GM12878 (cell line): ENCODE results near the gene IFIT1.

ENCODE experiments used
- BRCA1 ChIP-seq: IDR thresholded peaks from 2 replicates; pipeline ENCODE4 v1.6.1; 2011; ENCODE audit warnings: low read depth, low read length, improper control_type of control experiment
- CHD4 ChIP-seq: fragments of 200-600 bp; sonication (generic); IDR thresholded peaks from 2 replicates; pipeline ENCODE4 v1.6.1; 2016; ENCODE audit warnings: mild to moderate bottlenecking
- EP300 ChIP-seq, 2 experiments: fragments of 150-350 bp in 1 of 2; IDR thresholded peaks; 2 replicates each; pipeline ENCODE4 v1.6.1; 2011 to 2012; ENCODE audit warnings: low read depth in 2 of 2, low read length in 2 of 2, borderline replicate concordance in 1 of 2, improper control_type of control experiment in 1 of 2, inconsistent platforms in 1 of 2; ENCODE audit not compliant: control insufficient read depth in 1 of 2
- EZH2 ChIP-seq: IDR thresholded peaks from 2 replicates; pipeline ENCODE4 v1.6.1; 2012; ENCODE audit warnings: low read depth, mild to moderate bottlenecking, control low read depth, inconsistent platforms, low read length, borderline replicate concordance; ENCODE audit not compliant: control insufficient read depth
- NR2C1 ChIP-seq: fragments of 450-650 bp; IDR thresholded peaks from 2 replicates; pipeline ENCODE4 v1.6.1; 2017; ENCODE audit warnings: antibody characterized with exemption, mild to moderate bottlenecking, moderate library complexity
- REST ChIP-seq: IDR thresholded peaks from 2 replicates; pipeline ENCODE4 v1.6.1; 2012; ENCODE audit warnings: mild to moderate bottlenecking, low read depth, low read length
- SP1 ChIP-seq: IDR thresholded peaks from one replicate; pipeline ENCODE4 v1.6.1; 2011; ENCODE audit warnings: low read depth, low read length
- SRF ChIP-seq, 2 experiments: IDR thresholded peaks; 2 replicates each; pipeline ENCODE4 v1.6.1; 2011; ENCODE audit warnings: low read depth in 2 of 2, low read length in 2 of 2, mild to moderate bottlenecking in 1 of 2, moderate library complexity in 1 of 2
- TF ChIP-seq, protein P1 (sequence below), 3 experiments: IDR thresholded peaks in 2 of 3; conservative IDR thresholded peaks in 1 of 3; 2 replicates each; pipeline ENCODE4 v1.5.1; 2011; ENCODE audit warnings: low read depth in 3 of 3, low read length in 3 of 3, mild to moderate bottlenecking in 3 of 3, control low read depth in 2 of 3, moderate library complexity in 2 of 3, inconsistent platforms in 1 of 3, mixed read lengths in 1 of 3; ENCODE audit not compliant: control insufficient read depth in 2 of 3, insufficient read depth in 1 of 3; ENCODE audit errors: extremely low read depth in 1 of 3

GRCh38 chr10:89404104-89405047, 12.0 kb downstream of the IFIT1 start:
- no peak for TF ChIP-seq EZH2
- TF ChIP-seq REST: no peak
- TF ChIP-seq SP1: no peak
- no peak for TF ChIP-seq SRF (IDR thresholded peaks at IDR 0.05; ENCODE audit: low read depth in 2 of 2, low read length in 2 of 2)
- TF ChIP-seq, protein P1, sequence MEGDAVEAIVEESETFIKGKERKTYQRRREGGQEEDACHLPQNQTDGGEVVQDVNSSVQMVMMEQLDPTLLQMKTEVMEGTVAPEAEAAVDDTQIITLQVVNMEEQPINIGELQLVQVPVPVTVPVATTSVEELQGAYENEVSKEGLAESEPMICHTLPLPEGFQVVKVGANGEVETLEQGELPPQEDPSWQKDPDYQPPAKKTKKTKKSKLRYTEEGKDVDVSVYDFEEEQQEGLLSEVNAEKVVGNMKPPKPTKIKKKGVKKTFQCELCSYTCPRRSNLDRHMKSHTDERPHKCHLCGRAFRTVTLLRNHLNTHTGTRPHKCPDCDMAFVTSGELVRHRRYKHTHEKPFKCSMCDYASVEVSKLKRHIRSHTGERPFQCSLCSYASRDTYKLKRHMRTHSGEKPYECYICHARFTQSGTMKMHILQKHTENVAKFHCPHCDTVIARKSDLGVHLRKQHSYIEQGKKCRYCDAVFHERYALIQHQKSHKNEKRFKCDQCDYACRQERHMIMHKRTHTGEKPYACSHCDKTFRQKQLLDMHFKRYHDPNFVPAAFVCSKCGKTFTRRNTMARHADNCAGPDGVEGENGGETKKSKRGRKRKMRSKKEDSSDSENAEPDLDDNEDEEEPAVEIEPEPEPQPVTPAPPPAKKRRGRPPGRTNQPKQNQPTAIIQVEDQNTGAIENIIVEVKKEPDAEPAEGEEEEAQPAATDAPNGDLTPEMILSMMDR (IDR thresholded peaks at IDR 0.05 in 2 of 3, conservative IDR thresholded peaks at IDR 0.05 in 1 of 3; ENCODE audit: control insufficient read depth in 2 of 3, extremely low read depth in 1 of 3, insufficient read depth in 1 of 3, low read depth in 3 of 3, low read length in 3 of 3): no peak
- no peak for TF ChIP-seq BRCA1
- no peak for TF ChIP-seq EP300 (IDR thresholded peaks at IDR 0.05; ENCODE audit: borderline replicate concordance in 1 of 2, control insufficient read depth in 1 of 2, low read depth in 2 of 2, low read length in 2 of 2)
- TF ChIP-seq CHD4: no peak
- no peak for TF ChIP-seq NR2C1
